GM21529 (cell line): ENCODE measurements around the gene PRPF8.

Experiments used
- ATAC-seq: cut with Tn5 transposase; IDR thresholded peaks from one replicate; pipeline ENCODE4 v1.9.1; 2021; ENCODE audit not compliant: unreplicated experiment

The PRPF8 gene

DNA sequence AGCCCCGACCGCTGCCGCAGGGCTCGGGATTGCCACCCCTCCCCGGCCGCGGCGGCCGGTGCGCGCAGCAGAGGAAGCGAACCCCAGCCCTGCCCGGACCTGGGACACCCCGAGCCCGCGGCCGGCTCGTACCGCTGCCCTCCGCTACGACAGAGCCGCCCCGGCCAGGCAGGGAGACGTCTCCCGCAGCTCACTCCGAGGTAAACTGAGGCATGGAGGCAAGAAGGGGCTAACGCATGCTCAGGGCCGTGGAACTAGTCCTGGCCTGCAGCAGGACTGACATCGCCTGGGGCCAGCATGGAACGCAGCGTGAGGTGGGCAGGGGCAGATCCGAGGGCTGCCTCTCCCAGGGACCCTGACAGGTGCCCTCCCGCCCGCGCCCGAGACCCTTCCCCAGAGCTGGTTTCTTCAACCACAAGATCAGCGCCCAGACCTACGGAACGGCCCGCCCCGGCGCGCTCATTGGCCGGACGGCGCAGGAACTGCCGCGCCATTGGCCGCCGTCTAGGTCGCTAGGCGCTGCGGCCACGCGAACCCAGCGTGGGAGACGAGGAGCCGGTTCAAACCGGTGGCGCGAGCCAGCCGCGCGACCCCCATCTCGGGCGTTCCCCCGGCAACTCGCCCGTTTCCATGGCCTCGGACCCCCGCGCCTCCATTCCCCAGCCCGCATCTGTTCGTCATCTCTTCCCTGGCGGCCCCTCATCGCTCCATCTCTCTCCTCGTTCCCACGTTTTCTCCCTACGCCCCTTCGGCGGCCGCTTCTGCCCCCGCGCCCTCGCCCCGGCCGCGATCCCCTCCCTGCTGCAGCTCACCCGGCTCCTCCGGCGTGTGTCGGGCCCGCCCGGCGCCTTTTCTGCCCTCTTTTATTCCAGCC, 56.4 kb downstream of the PRPF8 start, which contains the start of gene SLC43A2:
Gene SLC43A2 (minus strand): TSS at position 853 of the 874 bp plus-strand sequence. CDS start 960 bp downstream, outside the sequence.
- peak; percentile 48 for ATAC-seq

DNA sequence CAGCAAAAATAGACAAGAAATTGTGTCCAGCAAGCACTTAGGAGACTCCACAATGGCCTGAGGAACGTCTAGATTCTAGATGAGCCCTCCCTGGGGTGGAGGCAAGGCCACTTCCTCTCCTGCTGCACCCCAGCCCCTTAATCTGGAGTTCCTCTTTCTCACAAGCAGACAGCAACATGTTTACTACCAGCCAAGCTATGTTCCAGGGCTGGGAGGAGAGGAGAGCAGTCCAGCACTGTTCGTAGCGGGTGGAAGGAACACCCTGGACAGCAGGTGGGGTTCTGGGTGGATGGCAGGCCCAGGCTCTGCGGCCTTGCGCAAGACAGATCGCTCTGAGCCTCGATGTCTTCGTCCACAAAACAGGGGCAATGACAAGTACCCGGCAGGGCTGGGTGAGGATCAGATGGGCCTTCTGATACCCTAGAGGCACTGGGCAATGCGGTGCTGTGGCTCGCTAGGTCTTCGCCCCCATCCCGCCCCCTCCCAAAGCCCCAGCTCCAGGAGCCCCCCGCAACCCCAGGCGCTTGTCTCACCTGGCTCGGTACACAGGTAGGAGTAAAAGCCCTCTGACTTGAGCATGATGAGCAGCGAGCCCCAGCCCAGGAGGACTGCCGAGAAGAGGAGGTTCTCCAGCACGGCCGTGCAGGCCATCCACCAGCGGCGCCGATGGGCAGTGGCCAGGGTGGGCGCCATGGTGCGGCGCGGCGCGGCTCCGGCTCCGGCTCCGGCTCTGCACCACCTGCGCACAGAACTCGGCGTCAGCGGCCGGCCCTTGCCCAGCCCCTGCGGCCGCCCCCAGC, 57.3 kb downstream of the PRPF8 start:
- ATAC-seq: no peak

- no peak for ATAC-seq
Observed at GRCh38 chr17:1626333-1626732, 58.3 kb downstream of the PRPF8 start.

- no peak for ATAC-seq
Observed at GRCh38 chr17:1625581-1625980, 59.1 kb downstream of the PRPF8 start.

GRCh38 chr17:1625053-1625452, 59.6 kb downstream of the PRPF8 start:
- no peak for ATAC-seq

DNA sequence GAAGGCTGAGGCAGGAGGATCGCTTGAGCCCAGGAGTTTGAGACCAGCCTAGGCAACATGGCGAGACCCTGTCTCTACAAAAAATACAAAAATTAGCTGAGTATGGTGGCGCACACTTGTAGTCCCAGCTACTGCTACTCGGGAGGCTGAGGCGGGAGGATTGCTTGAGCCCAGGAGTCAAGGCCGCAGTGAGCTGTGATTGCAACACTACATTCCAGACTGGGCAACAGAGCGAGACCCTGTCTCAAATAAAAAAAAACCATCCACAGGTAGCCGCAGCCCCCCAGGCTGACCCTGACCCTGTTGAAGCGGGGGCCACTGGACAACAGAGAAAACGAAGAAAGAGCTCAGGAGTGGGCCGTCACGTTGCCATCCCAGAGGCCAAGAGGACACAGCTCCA, 60.0 kb downstream of the PRPF8 start:
- ATAC-seq: no peak

DNA sequence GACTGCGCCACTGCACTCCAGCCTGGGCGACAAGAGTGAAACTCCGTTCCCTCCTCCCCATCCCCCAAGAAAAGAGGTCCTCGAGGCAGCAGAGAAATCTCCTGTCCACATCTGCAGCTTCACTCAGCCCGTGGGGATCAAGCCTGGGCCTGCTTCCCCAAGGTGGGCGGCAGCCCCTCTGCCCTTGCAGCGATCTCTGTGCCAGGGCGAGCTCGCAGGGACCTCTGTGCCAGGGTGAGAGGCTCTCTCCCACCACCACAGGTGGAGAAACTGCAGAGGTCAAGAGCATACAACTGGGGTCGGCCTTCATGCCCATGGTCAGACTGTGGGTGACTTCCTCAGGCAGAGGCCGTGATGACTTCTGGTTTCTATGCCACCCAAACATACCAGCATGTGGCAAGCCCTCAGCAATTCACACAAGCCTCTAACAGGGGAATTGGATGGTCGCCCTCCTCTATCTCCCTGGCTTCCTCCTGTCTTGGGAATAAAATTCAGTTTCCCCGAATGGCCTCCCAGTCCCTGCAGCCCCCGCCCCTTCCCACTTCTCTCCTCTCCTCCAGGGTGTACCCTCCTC, 61.5 kb downstream of the PRPF8 start:
- ATAC-seq: no peak

- ATAC-seq: no peak
Observed at GRCh38 chr17:1621273-1621954, 63.3 kb downstream of the PRPF8 start.

DNA sequence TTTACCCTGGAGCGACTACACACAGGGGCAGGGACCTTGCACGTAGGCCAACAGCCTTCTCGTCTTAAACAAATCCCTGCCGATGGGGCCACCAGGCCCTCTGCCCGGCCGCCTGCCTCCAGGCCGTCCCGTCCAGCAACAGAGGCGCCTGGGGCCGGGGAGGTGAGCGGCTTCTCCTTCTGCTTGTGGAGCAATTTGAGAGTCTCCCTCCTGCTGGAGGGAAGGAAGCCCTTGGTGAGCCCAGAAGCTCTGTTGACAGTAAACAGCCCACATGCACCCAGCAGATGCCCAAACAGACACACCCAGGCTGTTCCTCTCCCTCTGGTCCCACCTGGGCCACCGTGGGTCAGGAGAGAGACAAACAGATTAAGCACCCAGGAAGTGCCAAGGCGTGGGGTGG, 64.2 kb downstream of the PRPF8 start:
- no peak for ATAC-seq

- no peak for ATAC-seq
Observed at GRCh38 chr17:1617620-1618174, 67.0 kb downstream of the PRPF8 start.

GRCh38 chr17:1616101-1616500, 68.6 kb downstream of the PRPF8 start:
- no peak for ATAC-seq

- ATAC-seq: no peak
Observed at GRCh38 chr17:1612400-1612799, 72.3 kb downstream of the PRPF8 start.

DNA sequence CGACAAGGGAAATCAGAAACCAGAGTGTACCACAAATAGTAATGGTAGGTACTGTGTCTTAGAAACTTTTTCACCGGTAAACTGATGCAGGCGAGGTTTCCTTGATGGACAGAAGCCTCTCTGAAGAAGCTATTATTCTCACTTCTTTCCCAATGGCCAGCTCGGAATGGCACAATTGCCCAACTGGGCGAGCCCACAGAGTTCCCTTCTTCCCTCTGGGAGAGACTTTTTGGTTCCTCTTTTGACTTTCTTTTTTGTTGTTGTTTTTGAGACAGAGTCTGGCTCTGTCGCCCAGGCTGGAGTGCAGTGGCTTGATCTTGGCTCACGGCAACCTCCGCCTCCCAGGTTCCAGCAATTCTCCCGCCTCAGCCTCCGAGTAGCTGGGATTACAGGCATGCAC, 73.0 kb downstream of the PRPF8 start:
- ATAC-seq: no peak

- no peak for ATAC-seq
Observed at GRCh38 chr17:1608676-1609075, 76.0 kb downstream of the PRPF8 start.

GRCh38 chr17:1607971-1608320, 76.7 kb downstream of the PRPF8 start:
- no peak for ATAC-seq

GRCh38 chr17:1606352-1606985, 78.2 kb downstream of the PRPF8 start:
- peak; percentile 24 for ATAC-seq

- no peak for ATAC-seq
Observed at GRCh38 chr17:1605681-1606351, 78.9 kb downstream of the PRPF8 start.

DNA sequence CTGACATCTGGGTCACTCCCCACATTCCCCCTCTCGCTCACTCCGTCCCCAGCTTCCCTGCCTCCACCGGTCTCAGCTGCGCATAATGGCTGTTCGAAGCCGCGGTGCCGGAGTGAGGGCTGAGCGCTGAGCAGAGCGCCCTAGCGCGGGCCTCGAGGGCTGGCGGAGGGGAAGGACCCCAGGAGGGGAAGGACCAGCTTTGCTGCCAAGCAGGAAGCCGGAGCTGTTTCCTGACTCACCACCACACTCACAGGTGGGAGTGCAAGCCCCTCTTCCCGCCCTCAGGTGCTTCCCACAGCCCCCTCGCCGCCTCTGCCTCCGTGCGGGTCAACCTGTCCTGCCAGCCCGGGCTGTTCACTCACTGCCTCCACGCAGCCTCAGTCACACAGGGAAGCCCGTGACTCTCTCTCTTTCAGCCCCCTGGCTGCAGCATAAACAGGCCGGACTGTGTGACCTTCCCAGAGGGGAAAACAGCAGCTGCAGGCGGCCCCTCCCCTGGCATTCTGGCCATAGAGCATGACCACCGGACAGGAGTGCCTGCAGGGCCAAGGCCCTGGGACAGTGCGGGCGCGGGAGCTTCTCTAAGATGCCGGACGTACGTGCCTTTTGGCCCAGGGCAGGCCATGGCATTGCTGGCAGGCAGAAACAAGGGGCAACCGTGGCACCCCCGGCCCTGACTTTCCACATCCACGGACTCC, 79.7 kb downstream of the PRPF8 start:
- no peak for ATAC-seq

GRCh38 chr17:1601571-1601970, 83.1 kb downstream of the PRPF8 start:
- ATAC-seq: no peak
